ENCODE measurements around the gene PTPN6. TPM values are rescaled to one million over a fixed set of nuclear protein-coding genes. Genes with fewer than 3 reads are reported as not detected.

Gene PTPN6

DNA sequence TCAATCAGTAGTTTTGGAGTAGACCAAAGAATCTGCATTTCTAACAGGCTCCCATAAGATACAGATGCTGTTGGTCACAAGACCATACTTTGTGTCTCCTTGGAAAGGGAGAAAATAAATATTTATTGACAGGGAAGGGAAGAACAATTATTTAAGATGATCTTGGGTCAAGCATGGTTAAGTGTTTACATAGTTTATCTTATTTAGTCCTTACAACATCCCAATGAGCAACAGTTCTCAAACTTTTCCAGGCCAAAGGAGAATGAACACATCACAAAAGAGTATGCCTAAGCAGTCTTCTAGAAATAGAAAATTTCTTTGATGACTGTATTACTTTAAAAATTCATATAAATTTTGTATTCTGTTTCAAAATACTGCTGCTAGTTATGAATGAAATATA lies 58.4 kb downstream of the PTPN6 start:
- no peak overlapping the region for H3K4me2 ChIP-seq (ENCODE audit: low read length, poor library complexity, severe bottlenecking)
- no peak overlapping the region for H2BK12ac ChIP-seq (ENCODE audit: low read length in 2 of 2)
- H3K9me3 ChIP-seq (ENCODE audit: control insufficient read depth, low read length): no peaks in the 10 kb centered on the region
- H3K4me3 ChIP-seq (ENCODE audit: insufficient read depth in 1 of 2, low read depth in 1 of 2, low read length in 2 of 2): no peak overlapping the region
- H2BK15ac ChIP-seq (ENCODE audit: low read depth, poor library complexity, severe bottlenecking): no peak overlapping the region
- H2BK120ac ChIP-seq (ENCODE audit: low read depth, low read length): no peak overlapping the region
- H3K27ac ChIP-seq (ENCODE audit: low read length, poor library complexity, severe bottlenecking): no peak overlapping the region
- no peak overlapping the region for H4K91ac ChIP-seq (ENCODE audit: low read length)
- H3K27me3 ChIP-seq (ENCODE audit: control insufficient read depth in 1 of 2, insufficient read depth in 1 of 2, low read length in 2 of 2): no peaks in the 10 kb centered on the region
- no peak overlapping the region for H3K18ac ChIP-seq (ENCODE audit: low read depth in 1 of 2, low read length in 2 of 2)
- H3K4ac ChIP-seq (ENCODE audit: low read depth in 1 of 2, low read length in 2 of 2): no peak overlapping the region
- H3K23ac ChIP-seq (ENCODE audit: low read length in 2 of 2): no peak overlapping the region
- peak; percentile 75 for DNase-seq
- H4K8ac ChIP-seq (ENCODE audit: low read length): no peak overlapping the region
- no peak overlapping the region for H2AK5ac ChIP-seq (ENCODE audit: low read length, severe bottlenecking)
- H2AFZ ChIP-seq (ENCODE audit: low read depth, low read length): no peak overlapping the region
- peaks cover 26% of the 10 kb centered on the region for H3K79me1 ChIP-seq (replicated peaks; ENCODE audit: low read length, poor library complexity, severe bottlenecking)
- H3K36me3 ChIP-seq (ENCODE audit: control insufficient read depth in 1 of 2, insufficient read depth in 2 of 2, low read depth in 1 of 2, low read length in 2 of 2): peaks cover 3 to 43% of the 10 kb centered on the region in 2 experiments
- H3K14ac ChIP-seq (ENCODE audit: low read length in 2 of 2): no peak overlapping the region
- no peaks in the 10 kb centered on the region for H3K4me1 ChIP-seq (ENCODE audit: control insufficient read depth, insufficient read depth, low read depth, low read length)
- H3K9ac ChIP-seq (ENCODE audit: low read length): no peak overlapping the region
- H2BK5ac ChIP-seq (ENCODE audit: low read depth, low read length, poor library complexity, severe bottlenecking): no peak overlapping the region

Small RNA genes within 50 kb of the gene (small RNA-seq; reads per million reads assigned to genes)
- gene MIR141 (ENCODE audit: low read depth) (4.3 reads per million, percentile 45 among the genes with 10 or more reads in this experiment), gene MIR200C (ENCODE audit: low read depth) (2.0 reads per million), gene RNU7-1 (ENCODE audit: low read depth) (not detected), gene SCARNA12 (ENCODE audit: low read depth) (8.3 reads per million, percentile 74 among the genes with 10 or more reads in this experiment)
